Measurements from ENCODE around the gene MRPL9.

- TF ChIP-seq STAT3 (IDR thresholded peaks at IDR 0.05; ENCODE audit: low read depth, low read length), result no peak
- TF ChIP-seq, protein P1, sequence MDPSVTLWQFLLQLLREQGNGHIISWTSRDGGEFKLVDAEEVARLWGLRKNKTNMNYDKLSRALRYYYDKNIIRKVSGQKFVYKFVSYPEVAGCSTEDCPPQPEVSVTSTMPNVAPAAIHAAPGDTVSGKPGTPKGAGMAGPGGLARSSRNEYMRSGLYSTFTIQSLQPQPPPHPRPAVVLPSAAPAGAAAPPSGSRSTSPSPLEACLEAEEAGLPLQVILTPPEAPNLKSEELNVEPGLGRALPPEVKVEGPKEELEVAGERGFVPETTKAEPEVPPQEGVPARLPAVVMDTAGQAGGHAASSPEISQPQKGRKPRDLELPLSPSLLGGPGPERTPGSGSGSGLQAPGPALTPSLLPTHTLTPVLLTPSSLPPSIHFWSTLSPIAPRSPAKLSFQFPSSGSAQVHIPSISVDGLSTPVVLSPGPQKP (IDR thresholded peaks at IDR 0.05; ENCODE audit: low read depth, low read length), result no peak
- no peak for TF ChIP-seq PBX3 (IDR thresholded peaks at IDR 0.05; ENCODE audit: insufficient replicate concordance, low read depth, low read length)
- no peak for TF ChIP-seq RAD51 (IDR thresholded peaks at IDR 0.05)
- TF ChIP-seq, protein P2, sequence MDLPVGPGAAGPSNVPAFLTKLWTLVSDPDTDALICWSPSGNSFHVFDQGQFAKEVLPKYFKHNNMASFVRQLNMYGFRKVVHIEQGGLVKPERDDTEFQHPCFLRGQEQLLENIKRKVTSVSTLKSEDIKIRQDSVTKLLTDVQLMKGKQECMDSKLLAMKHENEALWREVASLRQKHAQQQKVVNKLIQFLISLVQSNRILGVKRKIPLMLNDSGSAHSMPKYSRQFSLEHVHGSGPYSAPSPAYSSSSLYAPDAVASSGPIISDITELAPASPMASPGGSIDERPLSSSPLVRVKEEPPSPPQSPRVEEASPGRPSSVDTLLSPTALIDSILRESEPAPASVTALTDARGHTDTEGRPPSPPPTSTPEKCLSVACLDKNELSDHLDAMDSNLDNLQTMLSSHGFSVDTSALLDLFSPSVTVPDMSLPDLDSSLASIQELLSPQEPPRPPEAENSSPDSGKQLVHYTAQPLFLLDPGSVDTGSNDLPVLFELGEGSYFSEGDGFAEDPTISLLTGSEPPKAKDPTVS (IDR thresholded peaks at IDR 0.05; ENCODE audit: low read depth, low read length), result no peak
- TF ChIP-seq EZH2 (IDR thresholded peaks at IDR 0.05; ENCODE audit: borderline replicate concordance, control insufficient read depth, low read depth, low read length), result no peak
- TF ChIP-seq POLR2AphosphoS5 (IDR thresholded peaks at IDR 0.05; ENCODE audit: low read length), result no peak
- TF ChIP-seq, protein P3, sequence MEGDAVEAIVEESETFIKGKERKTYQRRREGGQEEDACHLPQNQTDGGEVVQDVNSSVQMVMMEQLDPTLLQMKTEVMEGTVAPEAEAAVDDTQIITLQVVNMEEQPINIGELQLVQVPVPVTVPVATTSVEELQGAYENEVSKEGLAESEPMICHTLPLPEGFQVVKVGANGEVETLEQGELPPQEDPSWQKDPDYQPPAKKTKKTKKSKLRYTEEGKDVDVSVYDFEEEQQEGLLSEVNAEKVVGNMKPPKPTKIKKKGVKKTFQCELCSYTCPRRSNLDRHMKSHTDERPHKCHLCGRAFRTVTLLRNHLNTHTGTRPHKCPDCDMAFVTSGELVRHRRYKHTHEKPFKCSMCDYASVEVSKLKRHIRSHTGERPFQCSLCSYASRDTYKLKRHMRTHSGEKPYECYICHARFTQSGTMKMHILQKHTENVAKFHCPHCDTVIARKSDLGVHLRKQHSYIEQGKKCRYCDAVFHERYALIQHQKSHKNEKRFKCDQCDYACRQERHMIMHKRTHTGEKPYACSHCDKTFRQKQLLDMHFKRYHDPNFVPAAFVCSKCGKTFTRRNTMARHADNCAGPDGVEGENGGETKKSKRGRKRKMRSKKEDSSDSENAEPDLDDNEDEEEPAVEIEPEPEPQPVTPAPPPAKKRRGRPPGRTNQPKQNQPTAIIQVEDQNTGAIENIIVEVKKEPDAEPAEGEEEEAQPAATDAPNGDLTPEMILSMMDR (IDR thresholded peaks at IDR 0.05 in 2 of 3, conservative IDR thresholded peaks at IDR 0.05 in 1 of 3; ENCODE audit: control insufficient read depth in 2 of 3, extremely low read depth in 1 of 3, insufficient read depth in 1 of 3, low read depth in 3 of 3, low read length in 3 of 3), result no peak
Measured at GRCh38 chr1:151805066-151805820, 41.9 kb upstream of the MRPL9 start, which contains the start of gene LINGO4.

Data from GM12878 (cell line).